ENCODE data around the gene ZDHHC20.
"Not testable (repeated sequence)": the region's sequence is repeated elsewhere in the genome, so short reads cannot be mapped to it uniquely, and the experiment has no call there.

ZDHHC20 gene

GRCh38 chr13:21426238-21426637 is 32.9 kb downstream of the ZDHHC20 start:
- no peak for TF ChIP-seq CTCF (IDR thresholded peaks at IDR 0.05; ENCODE audit: insufficient read depth, low read depth, low read length, missing control alignments)

GRCh38 chr13:21420706-21421105 is 38.4 kb downstream of the ZDHHC20 start:
- no peak overlapping the region for H3K4me3 ChIP-seq (ENCODE audit: low read length)
- DNase-seq (ENCODE audit: low read depth), result peak; percentile 31
- no peak for TF ChIP-seq CTCF (IDR thresholded peaks at IDR 0.05; ENCODE audit: insufficient read depth, low read depth, low read length, missing control alignments)

More at GRCh38 chr13:21426238-21426637, 32.9 kb downstream of the ZDHHC20 start:
- no peak overlapping the region for H3K4me3 ChIP-seq (ENCODE audit: low read length)
- DNase-seq (ENCODE audit: low read depth), result no peak

- no peak overlapping the region for H3K4me3 ChIP-seq (ENCODE audit: low read length)
- peak; percentile 66 for DNase-seq (ENCODE audit: low read depth)
- no peak for TF ChIP-seq CTCF (IDR thresholded peaks at IDR 0.05; ENCODE audit: insufficient read depth, low read depth, low read length, missing control alignments)
Measured at GRCh38 chr13:21413013-21413412, 46.1 kb downstream of the ZDHHC20 start.

GRCh38 chr13:21410453-21410852 is 48.6 kb downstream of the ZDHHC20 start:
- not testable (repeated sequence) for H3K4me3 ChIP-seq (ENCODE audit: low read length)
- peak; percentile 2 for DNase-seq (ENCODE audit: low read depth)

GRCh38 chr13:21405309-21405708 is 53.8 kb downstream of the ZDHHC20 start:
- DNase-seq (ENCODE audit: low read depth), result peak; percentile 75
- no peak for TF ChIP-seq CTCF (IDR thresholded peaks at IDR 0.05; ENCODE audit: insufficient read depth, low read depth, low read length, missing control alignments)

GRCh38 chr13:21402586-21403307 is 56.4 kb downstream of the ZDHHC20 start:
- DNase-seq (ENCODE audit: low read depth), result peak; percentile 66
- no peak overlapping the region for H3K4me3 ChIP-seq (ENCODE audit: low read length)
- no peak for TF ChIP-seq CTCF (IDR thresholded peaks at IDR 0.05; ENCODE audit: insufficient read depth, low read depth, low read length, missing control alignments)

More at GRCh38 chr13:21405309-21405708, 53.8 kb downstream of the ZDHHC20 start:
- H3K4me3 ChIP-seq (ENCODE audit: low read length), result no peak overlapping the region

GRCh38 chr13:21399741-21400140 is 59.4 kb downstream of the ZDHHC20 start:
- TF ChIP-seq CTCF (IDR thresholded peaks at IDR 0.05; ENCODE audit: insufficient read depth, low read depth, low read length, missing control alignments), result no peak
- H3K4me3 ChIP-seq (ENCODE audit: low read length), result no peak overlapping the region
- no peak for DNase-seq (ENCODE audit: low read depth)
